Epithelial cell of esophagus (primary cell): ENCODE results near the gene SHROOM3.

ENCODE experiments used
- DNase-seq: peaks from one replicate; pipeline ENCODE4 v3.0.0; 2010; ENCODE audit warnings: low read depth
- H3K4me3 ChIP-seq: 2 replicates; pipeline ENCODE4 v1.5.1; 2011; ENCODE audit warnings: mild to moderate bottlenecking, low read length, control low read depth
- CTCF ChIP-seq: IDR thresholded peaks from 2 replicates; pipeline ENCODE4 v1.5.1; 2011; ENCODE audit warnings: low read depth, mild to moderate bottlenecking, low read length, control low read depth, inconsistent platforms; ENCODE audit not compliant: insufficient read depth; ENCODE audit errors: missing control alignments

The SHROOM3 gene

GRCh38 chr4:76457885-76458284, 22.9 kb downstream of the SHROOM3 start:
- peak; percentile 85 for DNase-seq
- no peak overlapping the region for H3K4me3 ChIP-seq
- TF ChIP-seq CTCF = no peak

- no peak overlapping the region for H3K4me3 ChIP-seq
- no peak for DNase-seq
- TF ChIP-seq CTCF = no peak
Measured at GRCh38 chr4:76458297-76458696, 23.3 kb downstream of the SHROOM3 start.

- no peak for TF ChIP-seq CTCF
- DNase-seq = no peak
- no peak overlapping the region for H3K4me3 ChIP-seq
Measured at GRCh38 chr4:76458825-76459224, 23.8 kb downstream of the SHROOM3 start.

GRCh38 chr4:76459291-76459723, 24.3 kb downstream of the SHROOM3 start:
- DNase-seq = peak; percentile 85
- TF ChIP-seq CTCF = no peak
- no peak overlapping the region for H3K4me3 ChIP-seq

- no peak for TF ChIP-seq CTCF
- no peak overlapping the region for H3K4me3 ChIP-seq
- DNase-seq = no peak
Measured at GRCh38 chr4:76463568-76463967, 28.5 kb downstream of the SHROOM3 start.

GRCh38 chr4:76470064-76470463, 35.0 kb downstream of the SHROOM3 start:
- TF ChIP-seq CTCF = no peak
- DNase-seq = no peak

GRCh38 chr4:76470532-76470931, 35.5 kb downstream of the SHROOM3 start:
- DNase-seq = no peak
- no peak overlapping the region for H3K4me3 ChIP-seq
- no peak for TF ChIP-seq CTCF

More at GRCh38 chr4:76470064-76470463, 35.0 kb downstream of the SHROOM3 start:
- H3K4me3 ChIP-seq = no peak overlapping the region
